CD4-positive, alpha-beta T cell treated with Interleukin-4 for 1 hour (primary cell): Measurements from ENCODE around the gene SULT1C4.

Source experiments
- DNase-seq, 2 donors: peaks; one replicate each; pipeline ENCODE4 v3.0.0-alpha.2; 2020 to 2022

SULT1C4 gene

DNA sequence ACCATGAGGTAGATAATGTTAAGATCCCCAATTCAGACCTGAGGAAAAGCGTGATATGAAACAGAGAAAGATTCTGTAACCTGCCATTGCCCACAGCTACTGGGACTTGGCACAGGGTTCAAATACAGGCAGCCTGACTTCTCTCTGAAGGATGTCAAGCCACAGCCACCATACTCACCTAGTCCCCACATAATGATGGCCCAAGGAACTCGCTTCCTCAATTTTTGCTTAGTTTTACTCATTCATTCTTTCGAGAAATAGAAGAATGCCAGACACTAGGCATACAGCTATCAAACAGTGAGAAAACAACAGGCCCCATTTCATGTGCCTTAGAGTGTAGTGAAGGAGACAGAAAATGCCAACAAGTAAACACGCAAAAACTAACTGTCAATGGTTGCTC lies 980 bp upstream of the SULT1C4 start:
- no peak for DNase-seq

DNA sequence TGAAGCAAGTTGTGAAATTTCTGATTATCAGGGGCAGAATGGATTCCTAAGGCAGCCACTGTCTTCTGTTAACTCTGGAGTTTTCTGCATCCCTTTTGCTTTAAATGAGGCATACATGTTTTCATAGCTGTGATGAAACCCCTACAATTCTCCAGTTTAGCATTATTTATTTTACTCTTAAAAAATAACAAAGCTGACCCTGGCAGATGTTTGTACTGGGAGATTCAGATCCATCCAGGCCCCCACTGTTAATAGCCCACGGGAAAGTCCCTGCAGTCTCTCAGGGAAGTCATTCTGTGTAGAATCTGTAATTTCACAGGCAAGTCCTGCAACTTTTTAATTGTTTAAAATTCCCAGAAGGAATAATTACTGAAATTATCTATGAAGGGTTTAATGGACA lies 353 bp upstream of the SULT1C4 start:
- DNase-seq = no peak

DNA sequence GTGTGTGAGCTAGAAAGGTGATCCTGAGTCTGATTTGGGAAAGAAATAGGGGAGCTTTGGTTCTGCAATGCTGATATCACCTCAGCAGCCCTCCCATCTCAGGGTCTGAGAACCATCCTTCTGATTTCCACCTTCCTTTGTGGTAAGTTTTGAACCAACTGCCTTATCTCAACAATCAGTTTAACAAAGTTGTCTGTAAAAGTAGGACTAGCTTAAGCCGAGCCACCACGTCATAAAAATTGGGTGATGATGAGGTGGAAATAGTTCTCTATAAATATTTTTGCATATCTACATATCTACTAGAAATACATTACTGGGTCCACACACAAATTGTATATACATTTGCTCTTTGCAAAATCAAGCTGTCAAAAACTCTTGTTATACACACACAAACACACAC lies 1.1 kb downstream of the SULT1C4 start:
- no peak for DNase-seq

DNA sequence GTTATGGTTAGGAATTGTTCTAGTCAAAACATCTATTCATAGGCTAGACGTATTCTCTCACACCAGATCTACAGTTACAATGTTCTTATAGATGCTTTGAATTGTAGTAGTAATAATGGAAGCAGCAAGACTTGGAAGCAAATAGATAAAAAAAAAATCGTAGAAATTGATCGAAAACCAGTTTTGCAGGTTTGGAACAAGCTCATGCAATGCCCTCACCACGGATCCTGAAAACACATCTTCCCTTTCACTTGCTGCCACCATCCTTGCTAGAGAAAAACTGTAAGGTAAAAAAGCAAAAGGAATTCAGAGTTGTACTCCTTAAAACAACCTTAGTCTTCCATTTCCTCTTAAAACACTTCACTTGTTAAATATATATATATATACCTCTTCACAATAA lies 4.4 kb downstream of the SULT1C4 start:
- DNase-seq = no peak

DNA sequence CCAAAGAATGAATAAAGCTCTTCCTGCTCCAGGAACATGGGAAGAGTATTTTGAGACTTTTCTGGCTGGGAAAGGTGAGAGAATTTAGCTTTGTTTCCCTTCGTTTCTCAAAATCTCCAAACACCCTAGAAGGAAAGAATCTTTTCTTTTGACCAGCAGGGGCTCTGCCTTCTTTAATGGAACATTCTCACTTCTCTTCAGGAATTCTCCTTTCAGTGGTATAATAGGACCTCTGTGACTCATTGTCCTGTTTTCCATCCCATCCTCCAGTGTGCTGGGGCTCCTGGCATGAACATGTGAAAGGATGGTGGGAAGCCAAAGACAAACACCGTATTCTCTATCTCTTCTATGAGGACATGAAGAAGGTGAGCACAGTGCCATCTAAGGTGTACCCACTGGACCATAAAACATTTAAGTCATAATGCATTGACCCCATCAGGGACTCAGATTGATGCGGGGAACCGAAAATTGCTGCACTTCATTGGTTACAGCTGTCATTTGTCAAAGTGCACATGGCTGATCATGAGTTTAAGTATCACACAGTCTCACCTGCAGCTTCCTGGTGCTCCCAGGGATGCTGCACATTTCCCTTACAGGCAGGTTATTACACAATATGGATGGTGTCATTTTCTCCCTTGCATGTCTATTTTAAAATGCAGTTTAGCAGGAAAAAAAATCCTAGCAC lies 5.5 kb downstream of the SULT1C4 start:
- no peak for DNase-seq

DNA sequence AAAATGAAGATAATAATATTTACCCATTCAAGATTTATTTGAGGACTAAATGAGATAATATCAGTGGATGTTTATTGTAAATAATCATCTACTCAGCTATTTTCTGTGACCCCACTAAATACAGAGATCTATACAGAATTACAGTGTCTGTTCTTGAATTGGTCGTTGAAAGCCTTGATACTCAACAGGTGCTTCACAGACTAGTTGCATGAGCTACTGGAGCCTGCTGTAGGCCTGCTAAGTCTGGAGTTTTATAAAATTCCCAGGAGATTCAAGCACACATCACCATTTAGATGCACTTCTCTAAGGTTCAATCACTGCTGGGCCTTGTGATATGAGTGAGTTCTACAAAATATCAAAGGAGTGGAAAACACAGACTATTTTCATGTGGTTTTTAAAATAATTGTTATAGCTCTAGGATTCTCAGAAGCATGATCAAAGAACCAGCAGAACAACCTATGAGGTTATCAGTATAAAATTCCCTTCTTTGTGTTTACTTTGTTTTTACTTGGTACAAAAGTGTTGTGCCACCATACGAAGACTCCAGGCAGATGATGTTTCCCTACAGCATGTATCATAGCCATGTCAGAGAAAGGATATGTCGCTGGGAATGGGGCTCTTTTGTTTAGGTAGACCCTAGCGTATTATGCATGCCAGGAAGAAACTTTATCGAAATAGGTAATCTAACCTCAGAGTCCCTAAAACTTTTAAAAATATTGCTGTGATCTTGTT lies 7.1 kb downstream of the SULT1C4 start:
- no peak for DNase-seq

DNA sequence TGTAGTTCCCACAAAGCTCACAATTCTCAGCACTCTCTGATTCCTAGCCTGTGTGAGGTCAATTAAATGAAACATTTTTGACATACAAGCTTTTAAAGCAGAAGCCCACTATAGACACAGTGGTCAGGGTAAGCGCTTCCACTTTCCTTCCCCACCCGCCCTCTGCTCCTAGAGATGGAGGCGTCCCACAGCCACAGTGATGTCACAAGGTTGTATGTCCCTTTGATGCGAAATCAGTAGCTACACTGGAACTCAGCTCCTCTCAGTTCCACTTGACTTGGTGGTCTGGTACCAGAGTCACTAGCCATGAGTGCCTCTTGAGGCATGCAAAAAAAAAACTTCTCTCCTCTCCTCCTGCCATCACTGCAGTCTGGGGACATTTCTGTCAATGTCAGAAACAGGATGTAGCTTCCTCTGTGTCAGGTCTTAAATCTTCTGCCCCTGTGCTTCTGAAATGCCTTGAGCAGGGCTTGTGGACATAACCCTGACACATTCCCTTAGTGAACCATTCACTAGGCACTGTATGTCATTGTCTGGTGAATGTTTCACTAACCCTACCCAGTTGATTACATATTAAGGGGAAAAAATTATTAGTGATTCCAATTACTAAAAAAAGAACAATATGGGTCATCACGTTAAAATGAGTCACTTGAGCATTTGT lies 7.8 kb downstream of the SULT1C4 start:
- no peak for DNase-seq

DNA sequence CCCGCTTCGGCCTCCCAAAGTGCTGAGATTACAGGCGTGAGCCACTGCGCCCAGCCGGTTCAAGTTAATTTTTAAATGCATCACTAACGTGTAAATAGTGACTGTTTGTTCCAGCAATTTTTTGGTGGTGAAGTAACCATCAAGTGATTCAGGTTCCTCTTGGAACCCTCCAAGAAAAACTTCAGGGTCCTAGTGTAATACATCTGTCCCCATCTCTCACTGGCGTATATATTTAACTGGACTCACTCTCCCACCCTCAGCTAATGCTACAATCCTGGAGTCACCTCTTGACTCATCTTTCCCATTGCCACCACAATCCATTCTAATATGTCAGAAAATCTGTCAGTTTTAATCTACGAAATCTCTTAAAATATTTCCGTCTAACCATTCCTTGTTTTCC lies 10.3 kb downstream of the SULT1C4 start:
- no peak for DNase-seq

DNA sequence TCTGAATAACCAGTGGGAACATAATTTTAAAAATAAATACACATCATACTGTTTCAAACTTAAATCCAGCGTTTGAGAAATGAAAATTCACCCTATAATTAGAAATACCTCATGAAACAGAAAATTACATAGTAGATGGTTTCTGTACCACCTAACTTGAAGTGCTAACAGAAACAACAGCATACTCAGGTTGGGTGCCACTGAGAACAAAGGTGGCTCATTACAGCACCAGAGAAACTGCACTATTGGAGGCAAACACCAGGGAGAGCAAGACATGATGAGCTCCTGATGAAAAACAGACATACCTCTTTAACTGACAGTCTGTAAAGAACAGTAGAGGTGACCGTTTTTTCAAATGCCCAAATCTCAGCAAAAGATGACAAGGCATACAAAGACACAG lies 12.6 kb downstream of the SULT1C4 start:
- DNase-seq = no peak

DNA sequence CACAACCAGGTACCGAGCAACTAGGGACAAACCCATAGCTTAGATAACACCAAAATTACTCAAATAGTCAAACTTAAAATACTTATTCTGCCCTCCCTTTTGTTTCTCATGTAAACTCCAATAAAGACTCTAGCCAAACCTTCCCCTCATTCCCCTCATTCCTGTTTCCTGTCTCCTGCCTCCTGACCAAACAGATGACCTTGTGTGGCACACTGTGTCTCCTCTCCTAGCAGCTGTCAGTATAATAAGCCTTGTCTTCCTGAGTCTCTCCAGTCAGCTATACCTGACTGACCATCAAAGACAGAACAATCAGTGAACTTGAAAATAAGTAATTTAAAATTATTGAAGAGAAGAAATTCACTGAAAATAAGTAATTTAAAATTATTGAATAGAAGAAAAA lies 14.3 kb downstream of the SULT1C4 start:
- DNase-seq = no peak

DNA sequence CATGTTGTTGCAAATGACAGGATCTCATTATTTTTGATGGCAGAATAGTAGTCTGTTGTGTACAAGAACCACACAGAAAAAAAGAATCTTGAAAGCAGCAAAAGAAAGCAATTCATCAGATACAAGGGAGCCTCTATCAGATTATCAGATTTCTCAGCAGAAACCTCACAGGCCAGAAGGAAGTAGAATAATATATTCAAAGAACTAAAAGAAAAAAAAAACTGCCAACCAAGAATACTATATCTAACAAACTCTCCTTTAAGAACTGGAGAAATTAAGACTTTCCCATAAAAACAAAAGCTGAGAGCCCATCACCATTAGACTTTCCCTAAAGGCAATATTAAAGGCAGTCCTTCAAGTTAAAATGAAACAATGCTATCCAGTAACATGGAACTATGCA lies 15.4 kb downstream of the SULT1C4 start:
- DNase-seq = no peak

DNA sequence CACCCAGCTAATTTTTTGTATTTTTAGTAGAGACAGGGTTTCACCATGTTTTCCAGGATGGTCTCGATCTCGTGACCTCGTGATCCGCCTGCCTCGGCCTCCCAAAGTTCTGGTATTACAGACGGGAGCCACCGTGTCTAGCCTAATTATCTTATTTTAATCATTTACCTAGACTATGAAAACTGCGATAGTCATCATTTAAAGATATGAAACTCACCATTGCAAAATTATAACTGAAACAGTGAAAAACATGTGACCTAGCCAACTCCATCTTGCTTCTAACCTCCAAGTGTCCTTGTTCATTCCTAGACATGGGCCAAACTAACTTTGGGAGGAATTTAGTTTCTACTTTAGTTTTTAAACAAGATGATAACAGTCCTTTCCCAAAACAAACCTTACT lies 17.4 kb downstream of the SULT1C4 start:
- DNase-seq = no peak

DNA sequence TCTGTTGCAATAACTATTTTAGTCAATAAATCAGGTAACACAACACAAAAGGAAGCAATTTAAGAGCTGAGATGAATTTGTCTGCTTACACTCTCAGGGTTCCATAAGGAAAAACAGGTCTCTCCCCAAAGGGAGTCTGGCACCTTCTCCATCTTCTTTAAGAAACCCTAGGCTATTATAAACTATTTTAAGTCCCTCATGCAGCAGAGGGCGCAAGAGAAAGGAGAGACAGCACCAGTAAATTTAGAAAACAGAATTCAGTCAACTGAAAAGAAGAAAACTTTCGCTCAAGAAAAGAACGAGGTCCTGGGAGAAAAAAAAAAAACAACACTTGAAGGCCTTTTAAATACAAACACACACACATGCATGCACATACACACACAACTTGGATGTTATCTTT lies 19.1 kb downstream of the SULT1C4 start:
- DNase-seq = no peak

DNA sequence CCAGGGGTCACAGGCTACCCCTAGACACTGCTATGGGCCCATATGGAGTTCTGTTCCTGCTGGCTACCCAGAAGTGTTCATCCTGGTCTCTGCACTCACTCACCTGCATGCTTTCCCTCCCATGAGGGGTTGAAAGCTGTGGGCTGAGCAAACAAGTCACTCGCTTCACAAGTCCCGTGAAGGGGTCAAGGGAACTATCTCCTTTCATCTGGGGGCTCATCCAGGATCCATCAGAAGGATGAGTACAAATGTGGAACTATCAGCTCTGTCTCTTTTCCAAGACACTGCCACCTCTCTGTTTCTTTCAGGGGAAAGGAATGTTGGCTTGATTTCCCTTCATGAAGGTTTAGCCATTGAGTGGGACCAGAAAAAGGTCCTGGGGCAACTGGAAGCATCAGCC lies 21.7 kb downstream of the SULT1C4 start:
- no peak for DNase-seq

DNA sequence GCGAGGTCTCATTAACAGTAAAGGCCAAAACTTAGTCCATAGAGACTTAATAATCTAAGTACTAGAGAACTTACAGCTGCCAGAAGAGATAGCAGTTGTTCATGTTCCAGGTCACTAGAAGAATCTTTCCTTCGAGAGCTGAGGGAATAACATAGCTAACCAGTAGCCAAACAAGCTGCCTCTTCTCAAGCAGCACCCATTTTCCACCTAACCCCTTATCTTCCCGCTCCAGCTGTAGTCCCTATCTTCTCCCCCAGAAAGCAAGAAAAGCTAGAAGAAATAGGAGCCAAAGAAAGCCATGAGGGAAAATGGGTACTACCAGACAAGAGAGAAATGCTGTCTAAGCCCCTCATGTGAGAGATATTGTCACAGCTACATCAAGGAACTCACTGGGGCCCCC lies 24.0 kb downstream of the SULT1C4 start:
- no peak for DNase-seq

DNA sequence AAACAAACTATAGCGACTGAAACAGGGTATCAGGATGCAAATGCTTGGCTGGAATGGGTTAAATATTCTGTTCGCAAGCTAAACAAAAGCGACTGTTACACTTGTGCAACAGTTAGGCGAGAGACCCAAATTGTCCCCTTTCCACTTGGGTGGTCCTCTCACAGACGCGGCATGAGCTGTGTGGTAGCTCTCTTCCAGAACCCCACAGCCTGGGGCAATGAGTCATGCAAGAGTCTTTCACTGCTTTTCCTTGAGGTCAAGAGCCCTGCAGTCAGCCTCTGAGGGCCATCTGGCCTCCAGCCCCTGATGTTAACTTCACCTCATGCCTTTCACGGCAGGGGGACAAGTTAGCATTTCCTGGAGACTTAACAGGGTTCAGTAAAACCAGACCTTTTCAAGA lies 25.7 kb downstream of the SULT1C4 start:
- DNase-seq = no peak

DNA sequence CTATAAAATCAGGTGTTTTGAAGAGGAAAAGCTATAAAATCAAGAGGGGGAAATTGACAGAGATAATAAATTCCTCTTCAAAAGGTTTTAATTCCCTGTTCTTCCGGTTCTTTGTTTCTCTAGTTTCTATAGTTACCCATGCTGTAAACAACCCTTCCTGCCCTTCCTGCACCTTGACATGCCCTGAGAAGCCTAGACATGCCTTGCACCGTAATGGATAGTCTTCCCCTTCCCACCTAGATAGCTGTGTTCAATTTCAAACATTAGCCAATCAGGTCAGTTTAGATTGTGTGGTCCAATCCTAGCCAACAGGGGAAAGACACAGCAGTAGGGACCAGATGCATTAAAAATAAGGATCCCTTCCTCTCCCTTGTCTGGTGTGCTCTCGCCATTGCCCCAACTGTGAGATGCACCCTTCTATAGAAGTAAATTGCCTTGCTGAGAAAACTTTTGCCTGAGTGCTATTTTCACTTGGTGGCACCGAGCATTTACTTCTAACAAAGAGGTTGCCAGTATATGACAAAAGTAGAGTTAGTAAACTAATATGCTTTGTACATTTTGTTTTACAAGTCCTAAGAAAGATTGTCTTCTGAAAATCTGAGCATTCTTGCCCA lies 27.1 kb downstream of the SULT1C4 start:
- DNase-seq = no peak

DNA sequence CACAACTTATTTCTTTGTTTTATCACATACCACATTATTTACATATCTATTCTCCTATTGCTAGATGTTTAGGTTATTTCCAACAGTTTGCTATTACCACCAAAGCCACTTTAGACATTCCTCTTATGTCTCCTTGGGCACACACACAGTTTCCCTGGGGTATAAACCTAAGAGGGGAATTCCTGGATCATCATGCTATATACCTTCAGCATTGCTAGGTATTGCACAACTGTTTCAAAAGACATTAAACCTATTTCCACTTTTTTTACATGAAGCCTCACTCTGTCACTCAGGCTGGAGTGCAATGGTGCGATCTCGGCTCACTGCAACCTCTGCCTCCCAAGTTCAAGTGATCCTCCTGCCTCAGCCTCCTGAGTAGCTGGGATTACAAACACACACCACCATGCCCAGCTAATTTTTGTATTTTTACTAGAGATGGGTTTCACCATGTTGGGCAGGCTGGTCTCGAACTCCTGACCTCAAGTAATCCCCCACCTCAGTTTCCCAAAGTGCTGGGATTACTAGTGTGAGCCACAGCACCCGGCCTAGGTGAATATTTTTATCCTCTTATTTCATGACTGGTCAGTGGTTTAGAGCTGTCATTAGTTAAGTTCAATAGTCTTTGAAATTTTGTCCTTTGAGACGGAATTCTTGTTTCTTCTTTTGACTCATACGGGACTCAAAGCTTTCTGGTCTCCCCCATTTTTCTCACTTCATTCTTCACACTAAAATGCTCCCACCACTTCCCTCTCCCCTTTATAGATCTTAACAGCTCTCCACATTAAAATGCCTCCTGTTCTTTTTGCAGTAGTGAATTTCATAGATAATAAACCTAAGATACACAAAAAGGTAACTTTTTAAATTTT lies 30.3 kb downstream of the SULT1C4 start:
- DNase-seq = no peak

DNA sequence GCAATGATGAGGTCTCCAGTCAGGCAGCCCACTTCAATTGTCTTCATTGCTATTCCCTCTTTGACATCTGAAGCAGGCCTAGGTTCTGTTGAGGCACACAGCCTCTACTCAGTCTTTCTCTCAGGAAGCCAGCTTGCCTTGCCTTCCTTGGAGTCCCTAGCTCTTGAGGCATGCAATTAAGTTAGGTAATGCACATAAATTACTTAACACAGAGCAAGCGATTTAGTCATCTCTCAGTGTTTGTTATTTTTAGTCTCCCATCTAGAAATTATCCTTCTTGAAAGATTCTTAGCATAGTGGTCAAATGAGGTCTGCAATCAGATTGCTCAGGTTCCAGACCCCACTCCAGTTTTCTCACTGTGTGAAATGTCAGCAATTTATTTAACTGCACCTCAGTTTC lies 32.0 kb downstream of the SULT1C4 start:
- no peak for DNase-seq

DNA sequence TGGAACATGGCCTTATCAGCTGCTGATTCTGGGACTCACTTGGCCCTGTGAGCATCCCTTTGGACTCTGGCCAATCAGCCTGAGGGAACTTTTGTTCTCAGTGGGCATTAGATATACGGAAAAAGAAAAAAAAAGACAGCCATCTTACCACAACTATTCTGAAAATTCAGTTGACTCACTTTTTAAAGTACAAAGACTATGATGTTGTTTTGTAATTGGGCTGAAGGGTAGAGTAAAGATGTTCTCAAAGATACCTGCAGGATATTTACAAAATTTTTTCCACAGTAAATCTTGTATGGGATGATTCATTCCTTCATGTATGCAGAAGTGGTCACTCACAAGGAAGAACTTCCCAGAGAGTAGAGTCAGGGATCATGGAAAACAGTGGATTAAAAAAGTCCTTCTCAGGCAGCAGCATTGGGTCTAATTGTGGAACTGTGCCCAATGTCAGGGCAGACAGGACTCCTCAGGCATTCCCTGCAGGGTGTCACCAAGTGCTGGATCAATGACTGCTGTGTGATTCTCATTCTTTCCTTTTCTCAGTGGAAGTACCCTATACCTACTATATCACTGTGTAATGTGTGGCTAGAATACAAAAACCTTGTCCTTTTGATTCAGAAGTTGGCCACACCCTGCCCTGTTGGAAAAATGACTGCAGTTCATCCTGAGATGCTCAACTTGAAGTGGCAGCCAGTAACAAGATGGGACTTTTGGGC lies 35.4 kb downstream of the SULT1C4 start:
- no peak for DNase-seq

DNA sequence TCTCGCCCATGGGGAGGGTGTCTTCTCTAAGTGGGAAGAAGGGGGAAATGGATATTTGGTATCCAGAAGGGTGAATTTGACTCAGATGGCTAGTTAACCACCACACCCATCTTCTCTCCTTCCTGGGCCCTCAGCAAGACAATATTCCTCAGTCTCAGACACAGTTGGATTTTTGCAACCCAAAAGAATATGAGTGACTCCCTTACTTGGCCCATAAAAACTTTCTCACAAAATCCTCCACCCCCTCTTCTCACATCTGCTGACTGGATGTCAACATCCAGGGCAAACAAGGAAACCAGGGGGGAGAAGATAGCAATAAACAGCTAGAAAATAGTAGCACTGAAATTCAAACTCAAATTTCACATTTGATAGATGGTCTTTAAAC lies 35.9 kb downstream of the SULT1C4 start:
- no peak for DNase-seq

DNA sequence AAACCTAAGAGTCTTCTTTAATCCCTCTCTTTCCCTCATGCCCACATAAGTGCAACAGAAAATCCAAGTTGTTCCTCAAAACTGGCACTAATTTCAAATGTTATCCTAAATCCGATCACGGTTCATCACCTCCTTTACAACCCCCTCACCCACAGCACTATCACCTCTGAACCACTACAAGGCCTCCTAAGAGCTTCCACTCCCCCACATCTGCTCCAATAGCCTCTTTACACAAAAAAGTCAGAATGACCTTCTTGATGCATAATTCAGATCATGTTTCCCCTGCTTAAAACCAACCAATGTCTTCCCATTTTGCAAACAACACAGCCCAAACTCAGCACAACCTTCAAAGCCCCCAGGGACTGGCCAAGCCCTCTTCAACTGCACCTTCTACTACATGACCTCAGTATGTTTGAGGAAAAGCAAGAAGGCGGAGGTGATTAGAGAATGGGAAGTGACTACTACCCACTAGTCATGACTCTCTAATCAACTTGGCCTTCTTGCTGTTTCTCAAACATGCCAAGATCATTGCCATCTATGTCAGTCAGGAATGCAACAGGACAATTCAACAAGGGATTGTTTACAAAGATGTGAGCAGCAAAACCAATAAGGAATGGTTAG lies 36.6 kb downstream of the SULT1C4 start:
- no peak for DNase-seq
